ENCODE data around the gene SIPA1L3.

GRCh38 chr19:37992761-37993160 lies 85.8 kb downstream of the SIPA1L3 start:
- TF ChIP-seq POLR2A (IDR thresholded peaks at IDR 0.05) (no peak), CTCF (IDR thresholded peaks at IDR 0.05) (no peak)
